ENCODE data around the gene CARMIL3. TPM values are rescaled to one million over a fixed set of nuclear protein-coding genes. Genes with fewer than 3 reads are reported as not detected.
A peak's percentile ranks its signal among the peaks of the same experiment; 100 is the strongest.
"Not testable (repeated sequence)": the region's sequence is repeated elsewhere in the genome, so short reads cannot be mapped to it uniquely, and the experiment has no call there.

Gene CARMIL3
- total RNA-seq, 1 donor from 2014 or later = 0.34 TPM

GRCh38 chr14:24011051-24011450 is 40.8 kb upstream of the CARMIL3 start:
- Histone ChIP-seq H3K4me1 (ENCODE audit: insufficient read depth, low read length) (no peaks in the 10 kb centered on the region), H2AFZ (ENCODE audit: low read depth, low read length) (no peak overlapping the region), H3K4me2 (ENCODE audit: low read length) (no peak overlapping the region), H3K36me3 (ENCODE audit: insufficient read depth, low read length) (no peaks in the 10 kb centered on the region), H4K20me1 (ENCODE audit: insufficient read depth, low read length) (no peaks in the 10 kb centered on the region), H3K9me3 (ENCODE audit: insufficient read depth, low read depth, low read length) (no peaks in the 10 kb centered on the region), H3K4me3 (ENCODE audit: insufficient read depth, low read depth, low read length) (no peak overlapping the region), H3K27ac (ENCODE audit: low read depth, low read length) (no peak overlapping the region), H3K27me3 (ENCODE audit: insufficient read depth, low read length) (no peaks in the 10 kb centered on the region), H3K79me2 (ENCODE audit: insufficient read depth, low read length) (no peaks in the 10 kb centered on the region), H3K9ac (ENCODE audit: low read length) (no peak overlapping the region)
- H3K36me3 Mint-ChIP-seq (ENCODE audit: low read depth, unreplicated experiment) = no peaks in the 10 kb centered on the region
- H3K4me1 Mint-ChIP-seq (ENCODE audit: low read depth, unreplicated experiment) = no peaks in the 10 kb centered on the region
- H3K4me3 Mint-ChIP-seq (ENCODE audit: unreplicated experiment) = no peak overlapping the region
- FAIRE-seq (no peak), DNase-seq (ENCODE audit: low read depth) (no peak)
- no peaks in the 10 kb centered on the region for H3K9me3 Mint-ChIP-seq (ENCODE audit: unreplicated experiment)
- peaks cover 3% of the 10 kb centered on the region for H3K27me3 Mint-ChIP-seq (ENCODE audit: low read depth, unreplicated experiment)
- TF ChIP-seq CTCF (IDR thresholded peaks at IDR 0.05; ENCODE audit: insufficient read depth, low read depth, low read length) (no peak), EZH2 (IDR thresholded peaks at IDR 0.05; ENCODE audit: insufficient read depth, low read length) (no peak)
- no peak overlapping the region for H3K27ac Mint-ChIP-seq (ENCODE audit: unreplicated experiment)

DNA sequence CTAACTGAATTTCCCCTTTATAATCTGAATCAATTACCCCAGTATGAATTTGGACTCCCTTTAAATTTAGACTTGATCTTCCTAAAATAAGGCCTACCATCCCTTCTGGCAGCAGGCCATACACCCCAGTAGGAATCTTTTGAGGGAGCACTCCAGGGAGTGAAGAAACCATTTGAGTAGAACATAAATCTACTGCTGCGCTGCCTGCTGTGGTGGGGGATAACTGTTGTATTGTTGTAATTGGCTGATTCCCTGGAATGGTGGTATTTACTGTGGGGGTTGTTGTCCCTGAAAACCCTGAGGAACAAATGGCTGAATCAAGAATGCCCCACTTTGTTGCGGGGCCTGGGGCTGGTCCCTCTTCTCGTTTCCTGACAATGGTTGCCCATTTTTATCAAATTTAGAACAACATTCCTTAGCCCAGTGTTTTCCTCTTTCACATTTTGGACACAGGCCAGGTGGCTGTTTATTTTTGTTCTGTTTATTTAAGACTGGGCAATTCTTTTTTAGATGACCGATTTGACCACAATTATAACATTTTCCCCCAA is 39.0 kb upstream of the CARMIL3 start:
- not testable (repeated sequence) for H3K4me1 Mint-ChIP-seq (ENCODE audit: low read depth, unreplicated experiment); H3K79me2 ChIP-seq (ENCODE audit: insufficient read depth, low read length); H3K27me3 Mint-ChIP-seq (ENCODE audit: low read depth, unreplicated experiment); H3K36me3 Mint-ChIP-seq (ENCODE audit: low read depth, unreplicated experiment); H3K9ac ChIP-seq (ENCODE audit: low read length); H3K9me3 Mint-ChIP-seq (ENCODE audit: unreplicated experiment); H3K4me3 ChIP-seq (ENCODE audit: insufficient read depth, low read depth, low read length); H3K27ac ChIP-seq (ENCODE audit: low read depth, low read length); DNase-seq (ENCODE audit: low read depth); FAIRE-seq; H3K4me3 Mint-ChIP-seq (ENCODE audit: unreplicated experiment); H3K9me3 ChIP-seq (ENCODE audit: insufficient read depth, low read depth, low read length); H3K36me3 ChIP-seq (ENCODE audit: insufficient read depth, low read length); H3K27ac Mint-ChIP-seq (ENCODE audit: unreplicated experiment); H3K4me2 ChIP-seq (ENCODE audit: low read length); H3K27me3 ChIP-seq (ENCODE audit: insufficient read depth, low read length); H3K4me1 ChIP-seq (ENCODE audit: insufficient read depth, low read length); H4K20me1 ChIP-seq (ENCODE audit: insufficient read depth, low read length); H2AFZ ChIP-seq (ENCODE audit: low read depth, low read length)

- no peaks in the 10 kb centered on the region for H3K27me3 ChIP-seq (ENCODE audit: insufficient read depth, low read length)
- TF ChIP-seq EZH2 (IDR thresholded peaks at IDR 0.05; ENCODE audit: insufficient read depth, low read length) (no peak), CTCF (IDR thresholded peaks at IDR 0.05; ENCODE audit: insufficient read depth, low read depth, low read length) (peak; percentile 87)
- no peaks in the 10 kb centered on the region for H3K4me1 ChIP-seq (ENCODE audit: insufficient read depth, low read length)
- no peaks in the 10 kb centered on the region for H3K36me3 ChIP-seq (ENCODE audit: insufficient read depth, low read length)
- no peaks in the 10 kb centered on the region for H4K20me1 ChIP-seq (ENCODE audit: insufficient read depth, low read length)
- H3K79me2 ChIP-seq (ENCODE audit: insufficient read depth, low read length) = no peaks in the 10 kb centered on the region
- no peak overlapping the region for H3K27ac ChIP-seq (ENCODE audit: low read depth, low read length)
- Mint-ChIP-seq H3K27me3 (ENCODE audit: low read depth, unreplicated experiment) (peaks cover 10% of the 10 kb centered on the region), H3K9me3 (ENCODE audit: unreplicated experiment) (peaks cover 4% of the 10 kb centered on the region), H3K36me3 (ENCODE audit: low read depth, unreplicated experiment) (no peaks in the 10 kb centered on the region), H3K4me3 (ENCODE audit: unreplicated experiment) (no peak overlapping the region), H3K27ac (ENCODE audit: unreplicated experiment) (no peak overlapping the region), H3K4me1 (ENCODE audit: low read depth, unreplicated experiment) (no peaks in the 10 kb centered on the region)
- H2AFZ ChIP-seq (ENCODE audit: low read depth, low read length) = no peak overlapping the region
- no peak overlapping the region for H3K4me3 ChIP-seq (ENCODE audit: insufficient read depth, low read depth, low read length)
- H3K9me3 ChIP-seq (ENCODE audit: insufficient read depth, low read depth, low read length) = no peaks in the 10 kb centered on the region
- H3K4me2 ChIP-seq (ENCODE audit: low read length) = no peak overlapping the region
- H3K9ac ChIP-seq (ENCODE audit: low read length) = no peak overlapping the region
- FAIRE-seq (no peak), DNase-seq (ENCODE audit: low read depth) (peak; percentile 42)
Observed at GRCh38 chr14:24013654-24014514, 37.9 kb upstream of the CARMIL3 start.

GRCh38 chr14:24015745-24016144 is 36.1 kb upstream of the CARMIL3 start:
- not testable (repeated sequence) for H3K4me1 ChIP-seq (ENCODE audit: insufficient read depth, low read length); H3K9me3 Mint-ChIP-seq (ENCODE audit: unreplicated experiment)

More at GRCh38 chr14:24015745-24016144, 36.1 kb upstream of the CARMIL3 start:
- not testable (repeated sequence) for H2AFZ ChIP-seq (ENCODE audit: low read depth, low read length); H3K9ac ChIP-seq (ENCODE audit: low read length); H3K4me1 Mint-ChIP-seq (ENCODE audit: low read depth, unreplicated experiment); H3K79me2 ChIP-seq (ENCODE audit: insufficient read depth, low read length); DNase-seq (ENCODE audit: low read depth); H3K4me3 Mint-ChIP-seq (ENCODE audit: unreplicated experiment); H3K27me3 ChIP-seq (ENCODE audit: insufficient read depth, low read length); H3K4me3 ChIP-seq (ENCODE audit: insufficient read depth, low read depth, low read length); H3K36me3 Mint-ChIP-seq (ENCODE audit: low read depth, unreplicated experiment); H3K4me2 ChIP-seq (ENCODE audit: low read length); H4K20me1 ChIP-seq (ENCODE audit: insufficient read depth, low read length); FAIRE-seq; H3K27ac Mint-ChIP-seq (ENCODE audit: unreplicated experiment); H3K36me3 ChIP-seq (ENCODE audit: insufficient read depth, low read length); H3K27ac ChIP-seq (ENCODE audit: low read depth, low read length); H3K9me3 ChIP-seq (ENCODE audit: insufficient read depth, low read depth, low read length)
- peaks cover 12% of the 10 kb centered on the region for H3K27me3 Mint-ChIP-seq (ENCODE audit: low read depth, unreplicated experiment)

All from astrocyte (in vitro differentiated cells and primary cell).